GM19468 (cell line): ENCODE measurements around the gene ARL4A.
A peak's percentile ranks its signal among the peaks of the same experiment; 100 is the strongest.
"Not testable (repeated sequence)": the region's sequence is repeated elsewhere in the genome, so short reads cannot be mapped to it uniquely, and the experiment has no call there.

Source experiments
- ATAC-seq: cut with Tn5 transposase; IDR thresholded peaks from one replicate; pipeline ENCODE4 v1.9.1; 2021; ENCODE audit warnings: mild to moderate bottlenecking, moderate library complexity, moderate number of reproducible peaks; ENCODE audit not compliant: unreplicated experiment; ENCODE audit errors: extremely low read depth

The ARL4A gene

GRCh38 chr7:12660986-12661385 lies 26.4 kb upstream of the ARL4A start:
- not testable (repeated sequence) for ATAC-seq

- no peak for ATAC-seq
Observed at GRCh38 chr7:12661581-12661980, 25.9 kb upstream of the ARL4A start.

- no peak for ATAC-seq
Observed at GRCh38 chr7:12670000-12670729, 17.3 kb upstream of the ARL4A start.

GRCh38 chr7:12670743-12671520 lies 16.5 kb upstream of the ARL4A start:
- no peak for ATAC-seq

GRCh38 chr7:12673436-12673835 lies 14.0 kb upstream of the ARL4A start:
- not testable (repeated sequence) for ATAC-seq

GRCh38 chr7:12674053-12674452 lies 13.4 kb upstream of the ARL4A start:
- no peak for ATAC-seq

GRCh38 chr7:12674861-12675260 lies 12.6 kb upstream of the ARL4A start:
- no peak for ATAC-seq

- no peak for ATAC-seq
Observed at GRCh38 chr7:12683678-12684585, 3.5 kb upstream of the ARL4A start.

- no peak for ATAC-seq
Observed at GRCh38 chr7:12684733-12685132, 2.7 kb upstream of the ARL4A start.

GRCh38 chr7:12685550-12685949 lies 1.9 kb upstream of the ARL4A start:
- ATAC-seq = no peak

GRCh38 chr7:12686234-12686890 lies 1.1 kb upstream of the ARL4A start:
- peak; percentile 87 for ATAC-seq

- ATAC-seq = no peak
Observed at GRCh38 chr7:12687718-12688171, 312 bp downstream of the ARL4A start.

GRCh38 chr7:12688485-12689170 lies 1.2 kb downstream of the ARL4A start:
- ATAC-seq = not testable (repeated sequence)

- no peak for ATAC-seq
Observed at GRCh38 chr7:12689451-12689850, 2.0 kb downstream of the ARL4A start.

GRCh38 chr7:12690041-12690878 lies 2.8 kb downstream of the ARL4A start:
- no peak for ATAC-seq

- not testable (repeated sequence) for ATAC-seq
Observed at GRCh38 chr7:12691388-12691787, 4.0 kb downstream of the ARL4A start.

- no peak for ATAC-seq
Observed at GRCh38 chr7:12692035-12692434, 4.6 kb downstream of the ARL4A start.

GRCh38 chr7:12692479-12693259 lies 5.2 kb downstream of the ARL4A start:
- ATAC-seq = no peak
